RPMI7951 (cell line): ENCODE data around the gene ARHGAP6. TPM values are rescaled to one million over a fixed set of nuclear protein-coding genes. Genes with fewer than 3 reads are reported as not detected.

Experiments
- DNase-seq: peaks from one replicate; pipeline ENCODE4 v3.0.0-alpha.2; 2012; ENCODE audit warnings: low read depth
- total RNA-seq: library from RNA; depleted of rRNA; stranded (reverse); fragments of >200 nt; shearing (Covaris generic); gene quantifications from 2 replicates; pipeline ENCODE4 v1.2.3, GENCODE V29; 2014; rRNA removed

The ARHGAP6 gene, protein sequence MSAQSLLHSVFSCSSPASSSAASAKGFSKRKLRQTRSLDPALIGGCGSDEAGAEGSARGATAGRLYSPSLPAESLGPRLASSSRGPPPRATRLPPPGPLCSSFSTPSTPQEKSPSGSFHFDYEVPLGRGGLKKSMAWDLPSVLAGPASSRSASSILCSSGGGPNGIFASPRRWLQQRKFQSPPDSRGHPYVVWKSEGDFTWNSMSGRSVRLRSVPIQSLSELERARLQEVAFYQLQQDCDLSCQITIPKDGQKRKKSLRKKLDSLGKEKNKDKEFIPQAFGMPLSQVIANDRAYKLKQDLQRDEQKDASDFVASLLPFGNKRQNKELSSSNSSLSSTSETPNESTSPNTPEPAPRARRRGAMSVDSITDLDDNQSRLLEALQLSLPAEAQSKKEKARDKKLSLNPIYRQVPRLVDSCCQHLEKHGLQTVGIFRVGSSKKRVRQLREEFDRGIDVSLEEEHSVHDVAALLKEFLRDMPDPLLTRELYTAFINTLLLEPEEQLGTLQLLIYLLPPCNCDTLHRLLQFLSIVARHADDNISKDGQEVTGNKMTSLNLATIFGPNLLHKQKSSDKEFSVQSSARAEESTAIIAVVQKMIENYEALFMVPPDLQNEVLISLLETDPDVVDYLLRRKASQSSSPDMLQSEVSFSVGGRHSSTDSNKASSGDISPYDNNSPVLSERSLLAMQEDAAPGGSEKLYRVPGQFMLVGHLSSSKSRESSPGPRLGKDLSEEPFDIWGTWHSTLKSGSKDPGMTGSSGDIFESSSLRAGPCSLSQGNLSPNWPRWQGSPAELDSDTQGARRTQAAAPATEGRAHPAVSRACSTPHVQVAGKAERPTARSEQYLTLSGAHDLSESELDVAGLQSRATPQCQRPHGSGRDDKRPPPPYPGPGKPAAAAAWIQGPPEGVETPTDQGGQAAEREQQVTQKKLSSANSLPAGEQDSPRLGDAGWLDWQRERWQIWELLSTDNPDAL (N-terminal part only)
- not detected in 2 replicates for total RNA-seq

GRCh38 chrX:11665168-11666111 lies at the start of gene ARHGAP6:
Gene ARHGAP6 (minus strand): TSS chrX:11665920. CDS start chrX:11664828, 1,092 bp downstream.
- DNase-seq = peak; percentile 11

DNA sequence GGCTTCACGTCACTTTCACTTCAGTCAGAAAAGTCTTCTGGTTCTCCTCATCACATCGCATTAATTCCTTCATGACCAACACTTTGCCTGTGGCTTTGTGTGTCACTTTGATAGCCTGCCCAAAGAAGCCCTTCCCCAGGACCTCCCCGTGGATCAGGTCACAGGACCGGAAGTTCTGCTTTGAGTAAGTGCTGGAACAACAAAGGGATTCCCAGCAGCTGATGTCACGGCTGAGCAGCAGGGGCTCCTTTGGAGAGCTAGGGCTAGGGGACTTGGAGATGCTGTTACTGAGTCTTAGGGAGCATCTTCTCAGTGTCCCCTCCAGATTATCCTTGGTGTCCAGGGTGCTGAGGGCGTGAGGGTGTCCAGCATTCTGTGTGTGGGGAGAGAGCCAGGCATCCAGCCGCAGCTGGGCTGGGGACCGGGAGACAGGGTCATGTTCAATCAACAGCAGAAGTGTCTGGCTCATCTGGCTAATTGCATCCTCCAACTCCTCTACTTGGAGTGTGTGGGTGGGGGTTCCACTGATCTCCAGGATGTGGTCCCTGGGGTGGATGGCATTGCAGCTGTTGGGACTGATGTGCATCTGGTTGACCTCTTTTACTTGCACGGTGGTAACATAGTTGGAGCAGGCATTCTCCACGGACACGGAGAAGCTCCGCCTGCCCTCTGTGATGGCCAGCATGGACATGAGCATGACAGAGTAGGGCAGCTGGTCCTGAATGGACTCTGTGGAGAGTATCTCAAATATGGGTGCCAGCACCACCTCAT lies 39.2 kb upstream of the ARHGAP6 start:
- peak; percentile 39 for DNase-seq

GRCh38 chrX:11703855-11704254 lies 38.1 kb upstream of the ARHGAP6 start:
- DNase-seq = no peak

GRCh38 chrX:11702965-11703631 lies 37.4 kb upstream of the ARHGAP6 start:
- DNase-seq = no peak

GRCh38 chrX:11702420-11702819 lies 36.7 kb upstream of the ARHGAP6 start:
- no peak for DNase-seq

DNA sequence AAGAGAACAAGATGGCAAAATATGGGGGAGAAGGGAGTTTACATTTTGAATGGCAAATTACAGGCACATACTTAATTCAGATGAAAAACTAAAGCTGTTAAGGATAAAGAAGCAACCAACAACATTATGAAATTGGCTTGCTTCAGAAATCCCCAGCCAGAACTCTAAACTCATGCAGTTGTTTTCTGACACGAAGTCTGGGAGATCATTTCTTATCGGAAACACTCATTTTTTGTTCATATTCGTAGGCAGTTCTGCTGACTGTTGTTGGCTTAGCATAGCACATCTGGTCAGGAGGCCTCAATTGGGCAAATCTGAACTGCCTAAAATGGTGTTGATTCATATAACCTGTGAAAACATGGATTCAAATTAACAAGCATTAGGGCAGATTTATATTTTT lies 33.0 kb upstream of the ARHGAP6 start:
- no peak for DNase-seq

DNA sequence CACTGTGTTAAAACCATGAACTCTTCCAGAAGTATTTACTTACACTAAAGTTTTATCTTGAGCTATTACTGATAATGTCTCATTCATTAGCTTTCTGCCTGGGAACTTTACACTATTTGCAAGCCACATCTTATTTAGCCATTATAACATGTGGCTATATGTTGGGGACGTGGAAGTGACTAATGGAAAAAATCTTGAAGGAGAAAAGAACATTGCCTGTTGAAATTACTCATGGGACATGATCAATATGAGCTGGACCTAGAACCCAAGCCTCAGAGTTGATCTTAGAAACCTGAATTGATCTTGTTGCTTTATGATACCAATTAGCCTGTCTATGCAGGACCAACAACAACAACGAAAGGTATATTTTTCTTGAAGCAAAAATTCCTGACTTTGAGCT lies 22.5 kb upstream of the ARHGAP6 start:
- peak; percentile 6 for DNase-seq

DNA sequence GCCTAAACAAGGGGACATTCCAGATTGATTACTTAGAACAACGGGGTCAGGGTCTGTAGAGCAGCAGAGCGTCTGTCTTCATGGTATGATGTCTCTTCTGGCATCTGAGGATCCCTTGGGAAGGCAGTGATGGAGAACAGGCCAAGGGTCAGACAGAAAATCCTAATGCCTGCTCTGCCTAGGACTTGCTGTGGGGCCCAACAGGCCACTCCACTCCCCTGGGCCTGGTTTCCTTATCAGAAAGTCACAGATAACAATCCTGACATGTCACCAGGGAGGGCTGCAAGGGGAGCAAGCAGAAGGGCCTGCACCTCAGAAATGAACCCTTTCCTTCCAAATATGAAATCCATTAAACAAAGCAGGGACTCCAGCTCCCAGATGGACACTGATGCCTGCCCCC lies 21.4 kb upstream of the ARHGAP6 start:
- DNase-seq = no peak

DNA sequence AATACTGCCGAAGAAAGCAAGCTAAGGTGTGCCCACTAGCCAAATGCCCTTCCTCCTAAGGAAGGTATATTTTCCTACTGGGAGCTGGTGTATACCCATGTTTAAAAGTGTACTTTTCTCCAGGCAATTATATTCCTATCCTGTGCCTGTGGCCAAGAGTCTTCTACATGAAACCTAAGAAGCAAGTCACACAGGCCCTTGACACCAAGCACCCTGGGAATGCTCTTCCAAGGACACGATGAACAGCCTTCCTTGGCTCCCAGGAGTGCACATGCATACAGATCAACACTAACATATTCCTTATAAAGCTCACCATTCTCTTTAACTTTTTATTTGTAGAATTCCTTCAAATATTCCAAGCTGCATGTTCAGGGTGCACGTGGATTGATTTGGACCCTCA lies 17.3 kb upstream of the ARHGAP6 start:
- DNase-seq = no peak

- DNase-seq = no peak
These were observed 12.4 kb upstream of the ARHGAP6 start for GRCh38 chrX:11678158-11678557.

DNA sequence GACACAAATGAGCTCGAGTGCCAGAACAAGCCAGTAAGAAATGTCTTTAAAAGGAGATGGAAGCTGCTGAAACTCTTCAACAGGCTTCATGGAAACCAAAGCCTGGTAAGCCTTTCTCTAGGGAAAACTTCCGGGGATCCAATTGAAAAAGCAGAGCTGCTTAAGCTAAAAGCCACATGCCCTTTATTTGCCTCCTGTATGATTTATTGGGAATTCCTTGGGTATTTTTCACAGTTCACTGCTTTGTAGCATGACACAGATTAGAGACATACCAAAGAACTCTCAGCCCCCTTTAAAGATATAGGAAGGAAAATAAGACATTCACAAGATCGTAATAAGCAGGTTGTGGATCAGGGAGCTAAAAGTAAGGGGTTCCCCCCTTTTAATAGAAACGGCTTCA lies 6.5 kb upstream of the ARHGAP6 start:
- DNase-seq = no peak

GRCh38 chrX:11670316-11670715 lies 4.6 kb upstream of the ARHGAP6 start:
- no peak for DNase-seq

GRCh38 chrX:11666952-11667685 lies 1.4 kb upstream of the ARHGAP6 start:
- no peak for DNase-seq

DNA sequence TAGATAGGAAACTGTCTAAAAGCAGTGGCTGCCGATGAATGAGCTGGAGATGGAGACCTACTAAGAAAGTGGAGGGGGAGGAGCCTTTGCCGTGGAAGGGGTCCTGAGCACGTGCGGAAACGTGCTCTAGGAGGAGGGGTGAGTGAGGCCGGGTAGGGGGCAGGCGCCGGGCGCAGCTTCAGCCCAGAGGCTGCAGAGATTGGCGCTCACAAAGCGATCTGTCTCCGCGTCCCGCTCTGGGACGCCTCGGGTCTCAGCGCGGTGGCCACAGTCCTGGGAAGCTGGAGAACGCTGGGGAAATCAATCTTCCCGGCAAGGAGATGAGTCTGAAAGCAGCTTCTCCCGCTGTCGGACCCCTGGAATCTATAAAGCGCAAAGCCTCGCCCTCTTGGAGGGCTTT lies 444 bp upstream of the ARHGAP6 start:
- DNase-seq = no peak

DNA sequence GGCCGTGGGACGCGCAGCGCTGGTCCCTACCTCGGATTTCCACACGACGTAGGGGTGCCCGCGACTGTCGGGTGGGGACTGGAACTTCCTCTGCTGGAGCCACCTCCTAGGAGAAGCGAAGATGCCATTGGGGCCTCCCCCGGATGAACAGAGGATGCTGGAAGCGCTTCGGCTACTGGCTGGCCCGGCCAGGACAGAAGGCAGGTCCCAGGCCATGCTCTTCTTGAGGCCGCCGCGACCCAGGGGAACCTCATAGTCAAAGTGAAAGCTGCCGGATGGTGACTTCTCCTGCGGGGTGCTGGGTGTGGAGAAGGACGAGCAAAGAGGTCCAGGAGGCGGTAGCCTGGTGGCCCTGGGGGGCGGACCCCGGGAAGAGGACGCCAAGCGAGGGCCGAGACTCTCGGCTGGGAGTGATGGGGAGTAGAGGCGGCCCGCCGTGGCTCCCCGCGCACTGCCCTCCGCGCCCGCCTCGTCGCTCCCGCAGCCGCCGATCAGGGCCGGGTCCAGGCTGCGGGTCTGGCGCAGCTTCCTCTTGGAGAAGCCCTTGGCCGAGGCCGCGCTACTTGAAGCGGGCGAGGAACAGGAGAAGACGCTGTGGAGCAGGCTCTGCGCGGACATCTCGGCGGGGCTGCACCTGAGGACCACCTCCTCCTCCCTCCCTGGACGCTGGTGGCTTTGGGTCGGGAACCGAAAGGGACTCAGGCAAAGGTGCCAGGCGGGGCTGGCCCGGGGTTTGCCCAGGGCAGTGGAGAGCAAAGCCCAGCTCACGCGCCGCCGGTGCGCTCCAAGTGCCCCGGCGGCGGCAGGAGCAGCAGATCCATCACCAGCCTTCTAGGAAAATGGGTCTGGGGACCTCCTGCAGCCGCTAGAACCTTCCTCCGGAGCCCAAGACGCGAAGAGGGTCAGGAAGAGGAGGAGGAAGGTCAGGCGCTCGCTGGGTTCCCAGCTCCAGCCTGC lies 1.2 kb downstream of the ARHGAP6 start:
- DNase-seq = no peak

- no peak for DNase-seq
These were observed 1.9 kb downstream of the ARHGAP6 start for GRCh38 chrX:11663875-11664210.

DNA sequence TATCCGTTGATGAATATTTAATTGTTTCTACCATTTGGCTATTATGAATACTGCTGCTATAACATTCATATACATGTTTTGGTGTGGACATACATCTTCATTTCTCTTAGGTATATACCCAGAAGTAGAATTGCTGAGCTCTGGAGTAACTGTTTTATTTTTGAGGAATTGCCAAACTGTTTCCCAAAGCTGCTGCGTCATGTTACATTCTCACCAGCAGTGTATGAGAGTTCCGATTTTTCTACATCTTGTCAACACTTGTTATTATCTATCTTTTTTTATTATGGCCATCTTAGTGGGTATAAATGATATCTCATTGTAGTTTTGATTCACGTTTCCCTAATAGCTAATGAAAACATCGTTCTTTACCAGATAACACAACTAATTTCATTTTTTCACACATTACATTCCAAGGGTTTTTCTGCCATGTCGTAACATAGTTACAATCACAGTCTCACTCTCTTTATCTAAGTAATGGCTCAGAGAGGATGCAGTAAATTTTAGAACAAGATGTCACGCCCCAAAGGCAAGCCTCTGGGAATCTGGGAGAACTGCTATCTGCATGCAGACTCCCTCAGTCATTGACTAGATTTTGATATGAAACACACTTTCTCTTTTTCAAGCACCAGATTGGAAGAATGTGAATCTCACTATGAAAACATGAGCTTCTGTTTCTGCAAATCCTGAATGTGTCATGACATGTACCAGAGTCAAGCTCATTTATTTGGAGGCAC lies 10.3 kb downstream of the ARHGAP6 start:
- no peak for DNase-seq
